HEK293 (cell line): ENCODE measurements around the gene NPAS1.
"Not testable (repeated sequence)": the region's sequence is repeated elsewhere in the genome, so short reads cannot be mapped to it uniquely, and the experiment has no call there.

ENCODE experiments used
- CTCF ChIA-PET: fragments of 350-600 bp; formaldehyde crosslinking; extraction: SDS; loops from one replicate; lab custom pipeline; 2021; ENCODE audit warnings: antibody characterized with exemption; lab: Yijun Ruan, JAX
- POLR2A ChIA-PET: fragments of 300-600 bp; formaldehyde crosslinking; extraction: SDS; loops from one replicate; lab custom pipeline; 2020; ENCODE audit warnings: antibody characterized with exemption, inconsistent platforms; lab: Yijun Ruan, JAX
- H3K27ac ChIP-seq: fragments of 200-500 bp; sonication (Bioruptor generic); 2 replicates; pipeline ENCODE4 v1.5.1; 2014; ENCODE audit warnings: low read depth, low read length, control low read depth, inconsistent platforms; ENCODE audit errors: extremely low read depth
- H3K36me3 ChIP-seq, 2 experiments: fragments of 200-500 bp in 1 of 2; sonication (Bioruptor generic) in 1 of 2; 1 replicate in 1 of 2; 2 replicates in 1 of 2; pipeline ENCODE4 v1.5.1; 2014 to 2017; ENCODE audit warnings: inconsistent platforms in 2 of 2, low read length in 2 of 2; ENCODE audit not compliant: control insufficient read depth in 2 of 2, insufficient read depth in 1 of 2
- H3K4me1 ChIP-seq: fragments of 200-500 bp; sonication (Bioruptor generic); 2 replicates; pipeline ENCODE4 v1.5.1; 2014; ENCODE audit warnings: mild to moderate bottlenecking, low read length, inconsistent platforms; ENCODE audit not compliant: control insufficient read depth, insufficient read depth
- H3K4me3 ChIP-seq: 2 replicates; pipeline ENCODE4 v1.5.1; 2011; ENCODE audit warnings: low read depth, mild to moderate bottlenecking, control low read depth, low read length, moderate library complexity
- H3K9me3 ChIP-seq: fragments of 200-500 bp; sonication (Bioruptor generic); 2 replicates; pipeline ENCODE4 v1.5.1; 2014; ENCODE audit warnings: low read depth, low read length, inconsistent platforms; ENCODE audit not compliant: control insufficient read depth, insufficient read depth
- KLF16 ChIP-seq: fragments of 450-650 bp; formaldehyde crosslinking; IDR thresholded peaks from 2 replicates; pipeline ENCODE4 v1.5.1; 2017; ENCODE audit warnings: missing biosample characterization, missing genetic modification characterization
- MYNN ChIP-seq: fragments of 450-650 bp; formaldehyde crosslinking; IDR thresholded peaks from 2 replicates; pipeline ENCODE4 v1.5.1; 2016; ENCODE audit warnings: missing biosample characterization, missing genetic modification characterization, borderline replicate concordance
- ZFP69B ChIP-seq: fragments of 450-650 bp; formaldehyde crosslinking; IDR thresholded peaks from 2 replicates; pipeline ENCODE4 v1.5.1; 2016; ENCODE audit warnings: missing biosample characterization, missing genetic modification characterization
- ZNF501 ChIP-seq: fragments of 450-650 bp; formaldehyde crosslinking; IDR thresholded peaks from 2 replicates; pipeline ENCODE4 v1.5.1; 2016; ENCODE audit warnings: missing biosample characterization, missing genetic modification characterization
- ZNF529 ChIP-seq: fragments of 450-650 bp; formaldehyde crosslinking; IDR thresholded peaks from 2 replicates; pipeline ENCODE4 v1.5.1; 2017; ENCODE audit warnings: missing genetic modification characterization, missing biosample characterization; ENCODE audit not compliant: insufficient replicate concordance
- ZNF555 ChIP-seq: fragments of 450-650 bp; formaldehyde crosslinking; conservative IDR thresholded peaks from 2 replicates; pipeline ENCODE4 v1.5.1; 2017; ENCODE audit warnings: missing biosample characterization, mild to moderate bottlenecking, missing genetic modification characterization, inconsistent platforms
- ZNF585B ChIP-seq: fragments of 450-650 bp; formaldehyde crosslinking; IDR thresholded peaks from 2 replicates; pipeline ENCODE4 v1.5.1; 2016; ENCODE audit warnings: missing biosample characterization, missing genetic modification characterization
- ZNF600 ChIP-seq: fragments of 450-650 bp; formaldehyde crosslinking; IDR thresholded peaks from 2 replicates; pipeline ENCODE4 v1.5.1; 2016; ENCODE audit warnings: missing biosample characterization, missing genetic modification characterization
- ZNF660 ChIP-seq: fragments of 450-650 bp; IDR thresholded peaks from 2 replicates; pipeline ENCODE4 v1.5.1; 2018; ENCODE audit warnings: missing biosample characterization, mild to moderate bottlenecking, missing genetic modification characterization
- ZNF76 ChIP-seq: fragments of 450-650 bp; formaldehyde crosslinking; IDR thresholded peaks from 2 replicates; pipeline ENCODE4; 2016; ENCODE audit warnings: low read depth, missing biosample characterization, missing genetic modification characterization, borderline replicate concordance
- TF ChIP-seq, protein P1 (sequence below): fragments of 450-650 bp; formaldehyde crosslinking; IDR thresholded peaks from 2 replicates; pipeline ENCODE4 v1.5.1; 2016; ENCODE audit warnings: missing biosample characterization, missing genetic modification characterization, borderline replicate concordance
- TF ChIP-seq, protein P2 (sequence below): fragments of 450-650 bp; formaldehyde crosslinking; IDR thresholded peaks from 2 replicates; pipeline ENCODE4 v1.5.1; 2016; ENCODE audit warnings: missing biosample characterization, missing genetic modification characterization
- TF ChIP-seq, protein P3 (sequence below): fragments of 450-650 bp; formaldehyde crosslinking; IDR thresholded peaks from 2 replicates; pipeline ENCODE4 v1.5.1; 2016; ENCODE audit warnings: missing biosample characterization, missing genetic modification characterization, low read depth
- TF ChIP-seq, protein P4 (sequence below): fragments of 450-650 bp; formaldehyde crosslinking; IDR thresholded peaks from 2 replicates; pipeline ENCODE4 v1.5.1; 2016; ENCODE audit warnings: missing biosample characterization, missing genetic modification characterization

Gene NPAS1

DNA sequence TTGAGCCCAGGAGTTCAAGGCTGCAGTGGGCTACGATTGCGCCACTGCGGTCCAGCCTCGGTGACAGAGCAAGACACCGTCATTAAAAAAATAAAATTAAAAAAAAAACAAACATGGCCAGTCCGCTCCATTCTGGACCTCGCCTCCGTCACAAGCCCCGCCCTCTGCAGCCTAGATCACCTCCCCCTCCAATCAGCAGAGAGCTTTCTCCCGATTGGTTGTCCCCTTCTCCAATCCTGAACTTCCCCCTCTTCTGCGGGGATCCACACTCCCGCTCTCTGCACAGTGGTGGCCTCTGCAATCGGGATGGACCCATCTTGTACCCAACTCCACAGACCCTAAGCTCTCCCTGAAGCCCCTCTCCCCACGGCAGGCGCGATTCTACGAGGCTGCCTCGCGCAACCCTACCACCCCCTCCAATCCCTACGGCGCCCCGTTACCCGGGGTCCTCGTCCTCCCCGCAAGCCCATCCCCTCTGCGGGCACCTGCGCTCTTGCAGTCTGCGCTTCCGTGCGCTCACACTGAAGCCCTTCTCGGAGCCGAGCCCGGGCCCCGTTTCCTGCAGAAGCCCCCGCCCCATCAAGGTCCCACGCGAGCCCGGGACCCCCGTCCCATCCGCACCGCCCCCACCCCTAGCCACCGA is 28.2 kb downstream of the NPAS1 start (continued):
- TF ChIP-seq, protein P1, sequence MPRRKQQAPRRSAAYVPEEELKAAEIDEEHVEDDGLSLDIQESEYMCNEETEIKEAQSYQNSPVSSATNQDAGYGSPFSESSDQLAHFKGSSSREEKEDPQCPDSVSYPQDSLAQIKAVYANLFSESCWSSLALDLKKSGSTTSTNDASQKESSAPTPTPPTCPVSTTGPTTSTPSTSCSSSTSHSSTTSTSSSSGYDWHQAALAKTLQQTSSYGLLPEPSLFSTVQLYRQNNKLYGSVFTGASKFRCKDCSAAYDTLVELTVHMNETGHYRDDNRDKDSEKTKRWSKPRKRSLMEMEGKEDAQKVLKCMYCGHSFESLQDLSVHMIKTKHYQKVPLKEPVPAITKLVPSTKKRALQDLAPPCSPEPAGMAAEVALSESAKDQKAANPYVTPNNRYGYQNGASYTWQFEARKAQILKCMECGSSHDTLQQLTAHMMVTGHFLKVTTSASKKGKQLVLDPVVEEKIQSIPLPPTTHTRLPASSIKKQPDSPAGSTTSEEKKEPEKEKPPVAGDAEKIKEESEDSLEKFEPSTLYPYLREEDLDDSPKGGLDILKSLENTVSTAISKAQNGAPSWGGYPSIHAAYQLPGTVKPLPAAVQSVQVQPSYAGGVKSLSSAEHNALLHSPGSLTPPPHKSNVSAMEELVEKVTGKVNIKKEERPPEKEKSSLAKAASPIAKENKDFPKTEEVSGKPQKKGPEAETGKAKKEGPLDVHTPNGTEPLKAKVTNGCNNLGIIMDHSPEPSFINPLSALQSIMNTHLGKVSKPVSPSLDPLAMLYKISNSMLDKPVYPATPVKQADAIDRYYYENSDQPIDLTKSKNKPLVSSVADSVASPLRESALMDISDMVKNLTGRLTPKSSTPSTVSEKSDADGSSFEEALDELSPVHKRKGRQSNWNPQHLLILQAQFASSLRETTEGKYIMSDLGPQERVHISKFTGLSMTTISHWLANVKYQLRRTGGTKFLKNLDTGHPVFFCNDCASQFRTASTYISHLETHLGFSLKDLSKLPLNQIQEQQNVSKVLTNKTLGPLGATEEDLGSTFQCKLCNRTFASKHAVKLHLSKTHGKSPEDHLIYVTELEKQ (tag by site-specific recombination) = no peak
- no peak for TF ChIP-seq ZNF585B
- no peak for TF ChIP-seq ZNF529 (tag by site-specific recombination)
- TF ChIP-seq, protein P2, sequence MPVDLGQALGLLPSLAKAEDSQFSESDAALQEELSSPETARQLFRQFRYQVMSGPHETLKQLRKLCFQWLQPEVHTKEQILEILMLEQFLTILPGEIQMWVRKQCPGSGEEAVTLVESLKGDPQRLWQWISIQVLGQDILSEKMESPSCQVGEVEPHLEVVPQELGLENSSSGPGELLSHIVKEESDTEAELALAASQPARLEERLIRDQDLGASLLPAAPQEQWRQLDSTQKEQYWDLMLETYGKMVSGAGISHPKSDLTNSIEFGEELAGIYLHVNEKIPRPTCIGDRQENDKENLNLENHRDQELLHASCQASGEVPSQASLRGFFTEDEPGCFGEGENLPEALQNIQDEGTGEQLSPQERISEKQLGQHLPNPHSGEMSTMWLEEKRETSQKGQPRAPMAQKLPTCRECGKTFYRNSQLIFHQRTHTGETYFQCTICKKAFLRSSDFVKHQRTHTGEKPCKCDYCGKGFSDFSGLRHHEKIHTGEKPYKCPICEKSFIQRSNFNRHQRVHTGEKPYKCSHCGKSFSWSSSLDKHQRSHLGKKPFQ = no peak
- 0 out of 2 replicates have a peak, but pooled peaks have one; percentile 56 for TF ChIP-seq ZNF600 (tag by site-specific recombination)
- peak; percentile 11; the same call in 1 of the 2 replicates for TF ChIP-seq ZNF76 (tag by site-specific recombination)
- no peak for TF ChIP-seq ZNF660
- TF ChIP-seq MYNN (tag by site-specific recombination) = no peak
- TF ChIP-seq KLF16 = peak; percentile 92
- TF ChIP-seq, protein P3, sequence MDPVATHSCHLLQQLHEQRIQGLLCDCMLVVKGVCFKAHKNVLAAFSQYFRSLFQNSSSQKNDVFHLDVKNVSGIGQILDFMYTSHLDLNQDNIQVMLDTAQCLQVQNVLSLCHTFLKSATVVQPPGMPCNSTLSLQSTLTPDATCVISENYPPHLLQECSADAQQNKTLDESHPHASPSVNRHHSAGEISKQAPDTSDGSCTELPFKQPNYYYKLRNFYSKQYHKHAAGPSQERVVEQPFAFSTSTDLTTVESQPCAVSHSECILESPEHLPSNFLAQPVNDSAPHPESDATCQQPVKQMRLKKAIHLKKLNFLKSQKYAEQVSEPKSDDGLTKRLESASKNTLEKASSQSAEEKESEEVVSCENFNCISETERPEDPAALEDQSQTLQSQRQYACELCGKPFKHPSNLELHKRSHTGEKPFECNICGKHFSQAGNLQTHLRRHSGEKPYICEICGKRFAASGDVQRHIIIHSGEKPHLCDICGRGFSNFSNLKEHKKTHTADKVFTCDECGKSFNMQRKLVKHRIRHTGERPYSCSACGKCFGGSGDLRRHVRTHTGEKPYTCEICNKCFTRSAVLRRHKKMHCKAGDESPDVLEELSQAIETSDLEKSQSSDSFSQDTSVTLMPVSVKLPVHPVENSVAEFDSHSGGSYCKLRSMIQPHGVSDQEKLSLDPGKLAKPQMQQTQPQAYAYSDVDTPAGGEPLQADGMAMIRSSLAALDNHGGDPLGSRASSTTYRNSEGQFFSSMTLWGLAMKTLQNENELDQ (tag by site-specific recombination) = no peak
- peak; percentile 69 for TF ChIP-seq ZFP69B
- TF ChIP-seq ZNF555 (tag by site-specific recombination) = no peak

DNA sequence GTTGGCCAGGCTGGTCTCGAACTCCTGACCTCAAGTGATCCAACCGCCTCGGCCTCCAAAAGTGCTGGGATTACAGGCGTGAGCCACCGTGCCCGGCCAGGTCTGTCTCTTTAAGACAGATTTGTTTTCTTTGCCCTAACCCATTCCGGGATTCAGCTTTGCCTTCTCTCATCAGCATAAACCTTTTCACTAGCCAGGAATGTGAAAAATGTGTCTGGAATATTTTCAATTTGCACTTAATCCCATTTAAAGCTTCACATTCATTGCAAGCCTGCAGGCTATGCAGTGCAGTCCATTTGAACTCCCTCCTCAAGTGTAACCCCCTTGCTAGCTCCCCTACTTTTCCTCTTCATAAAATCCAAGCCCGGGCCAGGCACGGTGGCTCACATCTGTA is 29.7 kb downstream of the NPAS1 start:
- TF ChIP-seq ZNF501 (tag by site-specific recombination) = no peak
- TF ChIP-seq, protein P4, sequence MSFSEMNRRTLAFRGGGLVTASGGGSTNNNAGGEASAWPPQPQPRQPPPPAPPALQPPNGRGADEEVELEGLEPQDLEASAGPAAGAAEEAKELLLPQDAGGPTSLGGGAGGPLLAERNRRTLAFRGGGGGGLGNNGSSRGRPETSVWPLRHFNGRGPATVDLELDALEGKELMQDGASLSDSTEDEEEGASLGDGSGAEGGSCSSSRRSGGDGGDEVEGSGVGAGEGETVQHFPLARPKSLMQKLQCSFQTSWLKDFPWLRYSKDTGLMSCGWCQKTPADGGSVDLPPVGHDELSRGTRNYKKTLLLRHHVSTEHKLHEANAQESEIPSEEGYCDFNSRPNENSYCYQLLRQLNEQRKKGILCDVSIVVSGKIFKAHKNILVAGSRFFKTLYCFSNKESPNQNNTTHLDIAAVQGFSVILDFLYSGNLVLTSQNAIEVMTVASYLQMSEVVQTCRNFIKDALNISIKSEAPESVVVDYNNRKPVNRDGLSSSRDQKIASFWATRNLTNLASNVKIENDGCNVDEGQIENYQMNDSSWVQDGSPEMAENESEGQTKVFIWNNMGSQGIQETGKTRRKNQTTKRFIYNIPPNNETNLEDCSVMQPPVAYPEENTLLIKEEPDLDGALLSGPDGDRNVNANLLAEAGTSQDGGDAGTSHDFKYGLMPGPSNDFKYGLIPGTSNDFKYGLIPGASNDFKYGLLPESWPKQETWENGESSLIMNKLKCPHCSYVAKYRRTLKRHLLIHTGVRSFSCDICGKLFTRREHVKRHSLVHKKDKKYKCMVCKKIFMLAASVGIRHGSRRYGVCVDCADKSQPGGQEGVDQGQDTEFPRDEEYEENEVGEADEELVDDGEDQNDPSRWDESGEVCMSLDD (tag by site-specific recombination) = 0 out of 2 replicates have a peak, but pooled peaks have one; percentile 5
- Histone ChIP-seq H3K4me1 (peaks cover 3% of the 10 kb centered on the region; the same call in 1 of the 2 replicates), H3K36me3 (peaks cover 0 to 4% of the 10 kb centered on the region in 2 experiments; a peak in 2 of 3 replicates), H3K9me3 (no peaks in the 10 kb centered on the region), H3K4me3 (no peak overlapping the region), H3K27ac (no peak overlapping the region)
- POLR2A ChIA-PET = interaction anchor here (0.7 to 1.2 kb wide), 3 partner anchors 9 to 64 kb away, joined by 4 to 7 read pairs (median 7); partner anchors contain the start of gene ZC3H4
- CTCF ChIA-PET = interaction anchor here (2.9 kb wide), 1 partner anchor 14 kb away, joined by 12 read pairs; no protein-coding TSS in a partner anchor

DNA sequence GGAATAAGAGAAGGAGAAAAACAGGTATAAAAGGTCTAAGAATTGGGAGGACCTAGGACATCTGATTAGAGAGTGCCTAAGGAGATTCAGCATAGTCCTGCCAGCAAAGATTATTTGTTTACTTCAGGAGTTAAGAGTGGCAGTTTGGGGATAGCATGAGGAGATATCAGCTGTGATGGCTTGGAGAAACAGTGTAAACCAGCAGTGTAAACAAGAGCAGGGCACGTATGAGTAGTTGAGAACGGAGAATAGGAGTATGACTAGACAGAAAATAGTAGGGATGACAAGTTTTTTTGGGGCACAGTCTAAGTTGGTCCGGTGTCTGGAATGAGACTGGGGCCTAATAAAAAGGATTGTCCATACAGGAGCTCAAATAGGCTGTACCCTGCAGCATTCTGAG is 30.9 kb downstream of the NPAS1 start:
- H3K9me3 ChIP-seq, POLR2A ChIA-PET, H3K36me3 ChIP-seq, H3K27ac ChIP-seq, H3K4me3 ChIP-seq, H3K4me1 ChIP-seq, CTCF ChIA-PET: not testable (repeated sequence)
